ENCODE measurements around the gene TLE2. TPM values are rescaled to one million over a fixed set of nuclear protein-coding genes. Genes with fewer than 3 reads are reported as not detected.

TLE2 gene
- total RNA-seq, 2 donors from 2014 or later: 34.5 to 45.2 TPM

- peaks cover 47% of the 10 kb centered on the region for H3K4me1 ChIP-seq
- TF ChIP-seq, protein P1, sequence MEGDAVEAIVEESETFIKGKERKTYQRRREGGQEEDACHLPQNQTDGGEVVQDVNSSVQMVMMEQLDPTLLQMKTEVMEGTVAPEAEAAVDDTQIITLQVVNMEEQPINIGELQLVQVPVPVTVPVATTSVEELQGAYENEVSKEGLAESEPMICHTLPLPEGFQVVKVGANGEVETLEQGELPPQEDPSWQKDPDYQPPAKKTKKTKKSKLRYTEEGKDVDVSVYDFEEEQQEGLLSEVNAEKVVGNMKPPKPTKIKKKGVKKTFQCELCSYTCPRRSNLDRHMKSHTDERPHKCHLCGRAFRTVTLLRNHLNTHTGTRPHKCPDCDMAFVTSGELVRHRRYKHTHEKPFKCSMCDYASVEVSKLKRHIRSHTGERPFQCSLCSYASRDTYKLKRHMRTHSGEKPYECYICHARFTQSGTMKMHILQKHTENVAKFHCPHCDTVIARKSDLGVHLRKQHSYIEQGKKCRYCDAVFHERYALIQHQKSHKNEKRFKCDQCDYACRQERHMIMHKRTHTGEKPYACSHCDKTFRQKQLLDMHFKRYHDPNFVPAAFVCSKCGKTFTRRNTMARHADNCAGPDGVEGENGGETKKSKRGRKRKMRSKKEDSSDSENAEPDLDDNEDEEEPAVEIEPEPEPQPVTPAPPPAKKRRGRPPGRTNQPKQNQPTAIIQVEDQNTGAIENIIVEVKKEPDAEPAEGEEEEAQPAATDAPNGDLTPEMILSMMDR (IDR thresholded peaks at IDR 0.05): no peak
- TF ChIP-seq POLR2A (IDR thresholded peaks at IDR 0.05): no peak
- peak overlapping the region in 2 of 4 donors; percentile 62 to 72 for H3K27ac ChIP-seq
- intact Hi-C loops (cut with DNase I): no loop called here
- no peak overlapping the region for H3K4me3 ChIP-seq
- ATAC-seq: no peak
- no peaks in the 10 kb centered on the region for H3K9me3 ChIP-seq
- H3K36me3 ChIP-seq (replicated peaks in 1 of 2; ENCODE audit: insufficient read depth in 1 of 2, low read depth in 2 of 2): no peaks in the 10 kb centered on the region
- 62 to 67% methylated on average over 9 of the region's 9 CpGs for WGBS, 2 donors
- no peak for DNase-seq
- H3K27me3 ChIP-seq: no peaks in the 10 kb centered on the region
Measured at GRCh38 chr19:2978772-2979171, 50.3 kb downstream of the TLE2 start.

DNA sequence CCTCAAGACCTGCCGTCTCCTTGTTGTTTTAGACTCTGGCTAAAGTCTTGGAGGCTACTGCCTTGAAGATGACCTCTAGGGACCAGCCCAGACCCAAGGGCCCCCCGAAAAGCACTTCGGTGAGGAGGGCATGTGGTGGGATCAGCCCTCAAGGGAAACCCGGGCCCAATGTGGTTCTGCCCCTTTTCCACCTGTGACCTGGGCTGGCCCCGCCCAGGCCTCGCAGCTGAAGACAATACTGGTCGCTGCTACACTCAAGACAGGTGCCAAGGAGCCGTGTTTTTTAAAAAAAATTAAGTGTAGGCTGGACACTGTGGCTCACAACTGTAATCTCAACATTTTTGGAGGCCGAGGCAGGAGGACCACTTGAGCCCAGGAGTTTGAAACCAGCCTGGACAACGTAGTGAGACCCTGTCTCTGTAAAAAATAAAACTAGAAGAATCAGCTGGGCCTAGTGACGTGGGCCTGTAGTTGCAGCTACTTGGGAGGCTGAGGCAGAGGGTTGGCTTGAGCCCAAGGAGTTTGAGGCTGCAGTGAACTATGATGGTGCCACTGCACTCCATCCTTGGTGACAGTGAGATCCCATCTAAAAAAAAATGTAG lies 50.8 kb downstream of the TLE2 start:
- Histone ChIP-seq H3K27me3 (no peaks in the 10 kb centered on the region), H3K9me3 (no peaks in the 10 kb centered on the region), H3K4me1 (peaks cover 42% of the 10 kb centered on the region), H3K27ac (peak overlapping the region; percentile 62 to 73 (median 69)), H3K36me3 (replicated peaks in 1 of 2; ENCODE audit: insufficient read depth in 1 of 2, low read depth in 2 of 2) (no peaks in the 10 kb centered on the region), H3K4me3 (no peak overlapping the region)
- intact Hi-C loops (cut with DNase I): no loop called here
- DNase-seq (peak; percentile 37 to 72 (median 44)), ATAC-seq (no peak)
- TF ChIP-seq, protein P1 (IDR thresholded peaks at IDR 0.05): no peak
- TF ChIP-seq POLR2A (IDR thresholded peaks at IDR 0.05): no peak
- 24 to 48% methylated on average over 5 to 11 of the region's 11 CpGs for WGBS, 2 donors

- TF ChIP-seq, protein P1 (IDR thresholded peaks at IDR 0.05): peak in 1 of 7 experiments; percentile 2
- no peak for TF ChIP-seq POLR2A (IDR thresholded peaks at IDR 0.05)
- Histone ChIP-seq H3K27ac (peak overlapping the region; percentile 62 to 73 (median 69)), H3K36me3 (replicated peaks in 1 of 2; ENCODE audit: insufficient read depth in 1 of 2, low read depth in 2 of 2) (no peaks in the 10 kb centered on the region), H3K4me3 (no peak overlapping the region), H3K4me1 (peaks cover 37% of the 10 kb centered on the region), H3K9me3 (no peaks in the 10 kb centered on the region), H3K27me3 (no peaks in the 10 kb centered on the region)
- ATAC-seq (peak; percentile 28), DNase-seq (peak; percentile 68 to 85 (median 73))
- WGBS, 2 donors: 26 to 66% methylated on average over 2 to 10 of the region's 10 CpGs
- intact Hi-C loops (cut with DNase I): no loop called here
Measured at GRCh38 chr19:2977746-2978138, 51.3 kb downstream of the TLE2 start.

DNA sequence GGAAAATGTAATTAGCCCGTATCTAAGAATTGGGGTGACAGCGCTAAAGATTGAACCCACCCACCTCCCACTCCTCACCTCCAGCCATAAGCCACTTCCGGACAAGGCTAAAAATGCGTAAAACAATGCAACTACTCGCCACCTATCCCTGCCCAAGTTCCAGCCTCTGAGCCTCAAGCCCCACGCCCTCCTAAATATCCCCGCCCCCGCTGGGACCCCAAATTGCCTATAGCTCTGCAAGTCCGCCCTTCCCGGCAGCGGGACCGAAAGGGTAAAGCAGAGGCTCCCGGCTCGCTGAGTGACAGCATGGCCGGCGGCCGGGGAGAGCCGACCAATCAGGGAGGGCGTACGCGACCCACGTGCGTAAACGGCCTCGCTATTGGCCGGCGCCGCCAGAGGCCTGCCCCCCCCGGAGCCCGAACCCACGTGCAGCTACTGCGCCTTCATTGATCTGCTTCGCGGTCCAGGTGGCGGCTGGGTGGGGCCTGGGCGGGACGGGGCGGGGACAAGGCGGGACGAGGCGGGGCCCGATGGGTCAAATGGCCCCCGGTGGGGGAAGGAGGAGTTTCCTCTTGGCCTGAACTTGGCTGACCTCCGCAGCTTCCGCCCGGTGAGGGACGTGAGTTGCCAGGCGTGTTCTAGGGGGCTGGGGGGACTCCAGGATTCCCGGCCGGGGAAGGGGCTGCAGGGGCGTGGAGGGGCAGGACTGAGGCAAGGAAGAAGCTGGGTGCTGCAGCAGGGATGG lies 51.9 kb downstream of the TLE2 start, which contains the start of gene TLE6:
Gene TLE6, plus strand, starts transcription at position 564 of the 745 bp plus-strand sequence. CDS start 670 bp downstream, outside the sequence.
- Histone ChIP-seq H3K9me3 (no peaks in the 10 kb centered on the region), H3K4me3 (peak within 1 kb of the TSS in 1 of 2 donors; percentile 15), H3K27me3 (no peaks in the 10 kb centered on the region), H3K36me3 (replicated peaks in 1 of 2; ENCODE audit: insufficient read depth in 1 of 2, low read depth in 2 of 2) (no peaks in the 10 kb centered on the region), H3K27ac (peak within 1 kb of the TSS; percentile 62 to 73 (median 69)), H3K4me1 (peaks cover 35% of the 10 kb centered on the region)
- TF ChIP-seq POLR2A (IDR thresholded peaks at IDR 0.05): no peak
- TF ChIP-seq, protein P1 (IDR thresholded peaks at IDR 0.05): no peak
- DNase-seq (peak; percentile 99), ATAC-seq (peak; percentile 96)
- 0 to 1% methylated on average over 1 to 51 of the region's 51 CpGs for WGBS, 2 donors
- intact Hi-C loops (cut with DNase I): no loop called here
